OCI-LY7 (cell line): ENCODE measurements around the gene ABHD1.

Experiments
- CTCF ChIP-seq: fragments of 200-600 bp; sonication (generic); conservative IDR thresholded peaks from 2 replicates; pipeline ENCODE4 v1.5.1; 2014; ENCODE audit warnings: mild to moderate bottlenecking, antibody characterized with exemption, low read length, moderate library complexity, mixed read lengths
- EZH2phosphoT487 ChIP-seq: fragments of 200-600 bp; sonication (generic); IDR thresholded peaks from 2 replicates; pipeline ENCODE4 v1.6.1; 2018; ENCODE audit warnings: low read depth, borderline replicate concordance, mild to moderate bottlenecking, mixed run types, antibody characterized with exemption, low read length, moderate library complexity, mixed read lengths

DNA sequence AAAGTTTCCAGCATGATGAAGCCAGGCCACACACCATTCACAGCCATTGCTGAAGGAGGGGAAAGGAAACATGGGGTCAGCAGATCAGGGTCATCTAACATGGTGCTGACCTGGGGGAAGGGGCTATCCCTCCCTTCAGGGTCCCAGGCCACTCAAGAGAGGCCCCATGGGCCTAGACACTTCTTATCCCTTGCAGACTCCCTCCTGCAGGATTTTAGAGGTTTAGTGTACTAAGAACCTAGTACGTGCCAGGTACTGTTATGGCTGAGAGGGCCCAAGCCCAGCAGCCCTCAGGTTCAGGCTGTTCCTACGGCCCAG lies 28.2 kb upstream of the ABHD1 start:
- TF ChIP-seq CTCF (no peak), EZH2phosphoT487 (no peak)
